Kidney epithelial cell (primary cell): Measurements from ENCODE around the gene ASGR1. TPM values are rescaled to one million over a fixed set of nuclear protein-coding genes. Genes with fewer than 3 reads are reported as not detected.
"Not testable (repeated sequence)": the region's sequence is repeated elsewhere in the genome, so short reads cannot be mapped to it uniquely, and the experiment has no call there.

Experiments used
- DNase-seq: peaks from one replicate; pipeline ENCODE4 v3.0.0-alpha.2; 2010; ENCODE audit warnings: low read depth
- H3K27me3 ChIP-seq: 2 replicates; pipeline ENCODE4 v1.6.0; 2011; ENCODE audit warnings: low read length; ENCODE audit not compliant: control insufficient read depth, insufficient read depth
- H3K36me3 ChIP-seq: 2 replicates; pipeline ENCODE4 v1.5.1; 2011; ENCODE audit warnings: low read length; ENCODE audit not compliant: control insufficient read depth, insufficient read depth
- H3K4me3 ChIP-seq: 2 replicates; pipeline ENCODE4 v1.5.1; 2011; ENCODE audit warnings: low read depth, mild to moderate bottlenecking, control low read depth, low read length
- total RNA-seq: library from RNA; depleted of rRNA; stranded (reverse); fragments of >200 nt; gene quantifications from 2 replicates; pipeline ENCODE4 v1.2.3, GENCODE V29; 2015
- TF ChIP-seq, protein P1 (sequence below): IDR thresholded peaks from 2 replicates; pipeline ENCODE4 v1.5.1; 2011; ENCODE audit warnings: mild to moderate bottlenecking, moderate library complexity, low read length, control low read depth, inconsistent platforms; ENCODE audit not compliant: insufficient read depth, poor library complexity, severe bottlenecking

ASGR1 gene
- total RNA-seq, 1 donor from 2014 or later: 6.9 TPM

DNA sequence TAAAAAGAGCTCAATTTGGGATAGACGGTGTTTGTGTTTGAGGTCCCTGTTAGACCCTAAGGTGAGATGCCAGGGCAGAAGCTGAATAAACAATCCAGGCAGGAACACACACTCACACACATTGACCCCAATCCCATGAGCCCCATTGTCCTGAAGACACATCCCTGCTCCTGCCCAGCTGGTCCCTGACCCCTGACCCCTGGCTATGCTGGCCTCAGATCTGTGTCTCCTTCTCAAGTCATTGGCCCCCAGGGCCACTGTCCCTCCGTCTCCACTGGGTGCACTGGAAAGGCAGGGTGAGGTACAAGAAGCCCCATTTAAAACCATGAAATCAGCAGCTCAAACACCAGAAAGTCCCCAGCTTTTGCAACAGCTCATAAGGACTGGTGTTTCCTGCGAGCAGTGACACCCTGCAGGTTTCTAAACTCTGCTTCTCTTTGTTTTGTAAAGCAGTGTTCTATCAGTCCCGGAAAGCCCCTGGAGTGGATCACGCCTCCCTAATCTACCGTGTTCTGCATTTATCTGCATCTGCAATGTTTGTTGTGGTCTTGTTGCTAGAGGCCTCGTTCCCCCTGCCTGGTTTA is 46.6 kb downstream of the ASGR1 start:
- TF ChIP-seq, protein P1, sequence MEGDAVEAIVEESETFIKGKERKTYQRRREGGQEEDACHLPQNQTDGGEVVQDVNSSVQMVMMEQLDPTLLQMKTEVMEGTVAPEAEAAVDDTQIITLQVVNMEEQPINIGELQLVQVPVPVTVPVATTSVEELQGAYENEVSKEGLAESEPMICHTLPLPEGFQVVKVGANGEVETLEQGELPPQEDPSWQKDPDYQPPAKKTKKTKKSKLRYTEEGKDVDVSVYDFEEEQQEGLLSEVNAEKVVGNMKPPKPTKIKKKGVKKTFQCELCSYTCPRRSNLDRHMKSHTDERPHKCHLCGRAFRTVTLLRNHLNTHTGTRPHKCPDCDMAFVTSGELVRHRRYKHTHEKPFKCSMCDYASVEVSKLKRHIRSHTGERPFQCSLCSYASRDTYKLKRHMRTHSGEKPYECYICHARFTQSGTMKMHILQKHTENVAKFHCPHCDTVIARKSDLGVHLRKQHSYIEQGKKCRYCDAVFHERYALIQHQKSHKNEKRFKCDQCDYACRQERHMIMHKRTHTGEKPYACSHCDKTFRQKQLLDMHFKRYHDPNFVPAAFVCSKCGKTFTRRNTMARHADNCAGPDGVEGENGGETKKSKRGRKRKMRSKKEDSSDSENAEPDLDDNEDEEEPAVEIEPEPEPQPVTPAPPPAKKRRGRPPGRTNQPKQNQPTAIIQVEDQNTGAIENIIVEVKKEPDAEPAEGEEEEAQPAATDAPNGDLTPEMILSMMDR: no peak
- H3K4me3 ChIP-seq: no peak overlapping the region
- DNase-seq: no peak
- no peaks in the 10 kb centered on the region for H3K36me3 ChIP-seq
- H3K27me3 ChIP-seq: peaks cover 30% of the 10 kb centered on the region

DNA sequence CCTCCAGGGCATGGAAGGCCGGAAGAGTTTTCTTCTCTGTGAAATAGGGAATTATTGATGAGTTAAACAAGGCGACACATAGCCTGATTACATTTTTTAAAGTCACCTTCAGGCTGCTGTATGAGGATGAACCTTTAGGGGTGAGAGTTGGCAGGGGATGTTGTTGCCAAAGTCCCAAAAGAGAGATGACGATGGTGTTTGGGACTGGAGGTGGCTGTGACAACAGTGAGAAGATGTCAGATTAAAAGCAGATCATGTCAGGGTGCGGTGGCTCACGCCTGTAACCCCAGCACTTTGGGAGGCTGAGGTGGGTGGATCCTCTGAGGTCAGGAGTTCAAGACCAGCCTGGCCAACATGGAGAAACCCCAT is 47.8 kb downstream of the ASGR1 start:
- DNase-seq: no peak
- H3K27me3 ChIP-seq: peaks cover 23% of the 10 kb centered on the region
- H3K36me3 ChIP-seq: no peaks in the 10 kb centered on the region
- no peak overlapping the region for H3K4me3 ChIP-seq
- TF ChIP-seq, protein P1: no peak

DNA sequence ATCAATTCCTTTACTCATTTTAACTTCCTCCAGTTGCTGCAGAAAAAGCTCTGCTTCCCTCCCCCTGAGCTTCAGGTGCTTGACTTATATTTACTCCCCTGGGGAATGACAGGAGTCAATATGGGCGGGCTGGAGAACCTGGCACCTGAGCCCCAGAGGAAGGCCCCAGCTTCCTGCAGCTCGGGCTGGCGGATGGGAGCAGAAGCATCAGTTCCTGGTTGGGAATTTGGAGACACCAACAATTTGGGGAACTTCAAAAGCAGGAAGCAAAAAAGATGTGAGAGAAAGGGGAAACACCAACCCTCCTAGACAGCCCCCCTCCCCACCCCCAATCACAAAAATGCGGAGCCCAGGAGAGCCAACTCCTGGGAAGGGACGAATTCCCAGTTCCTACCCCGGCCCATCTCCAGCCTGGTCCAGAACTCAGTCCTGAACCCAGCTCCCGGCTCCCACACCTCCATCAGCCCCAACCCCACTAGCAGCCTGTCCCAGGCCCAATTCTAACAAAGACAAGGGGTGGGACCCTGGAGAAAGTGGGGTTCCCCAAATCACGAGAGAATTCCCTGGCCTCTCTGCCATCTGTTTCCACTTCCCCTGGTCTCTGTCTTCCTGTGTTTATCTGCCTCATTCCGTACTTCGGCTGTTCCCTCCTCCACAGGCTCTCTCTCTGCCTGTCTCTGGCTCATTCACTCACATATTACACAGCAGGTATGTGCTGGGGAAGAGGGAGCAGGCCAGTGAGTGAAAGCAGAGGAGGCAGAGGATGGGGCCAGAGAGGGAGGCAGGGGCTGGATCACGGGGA is 48.3 kb downstream of the ASGR1 start:
- TF ChIP-seq, protein P1: no peak
- Histone ChIP-seq H3K4me3 (no peak overlapping the region), H3K27me3 (peaks cover 23% of the 10 kb centered on the region), H3K36me3 (no peaks in the 10 kb centered on the region)
- DNase-seq: no peak

DNA sequence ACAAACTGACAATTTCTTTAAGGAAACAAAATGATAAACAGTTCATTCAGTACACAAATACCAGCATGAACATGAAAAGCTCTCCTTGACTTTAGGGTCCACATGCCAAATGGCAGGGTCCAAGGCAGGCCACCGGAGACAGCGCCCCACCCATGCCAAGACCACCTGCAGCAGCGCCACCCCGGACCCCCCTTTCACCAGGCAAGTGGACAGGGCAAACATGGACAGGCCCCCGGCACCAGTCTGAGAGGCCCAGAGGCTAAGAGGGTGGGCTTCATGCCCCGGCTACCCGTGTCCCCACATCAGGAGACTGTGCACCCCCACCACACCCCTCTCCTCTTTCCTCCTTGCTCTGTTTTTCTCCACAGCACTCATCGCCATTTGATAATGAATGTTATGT is 49.9 kb downstream of the ASGR1 start:
- TF ChIP-seq, protein P1: no peak
- no peaks in the 10 kb centered on the region for H3K36me3 ChIP-seq
- DNase-seq: no peak
- no peak overlapping the region for H3K4me3 ChIP-seq
- H3K27me3 ChIP-seq: peaks cover 23% of the 10 kb centered on the region

DNA sequence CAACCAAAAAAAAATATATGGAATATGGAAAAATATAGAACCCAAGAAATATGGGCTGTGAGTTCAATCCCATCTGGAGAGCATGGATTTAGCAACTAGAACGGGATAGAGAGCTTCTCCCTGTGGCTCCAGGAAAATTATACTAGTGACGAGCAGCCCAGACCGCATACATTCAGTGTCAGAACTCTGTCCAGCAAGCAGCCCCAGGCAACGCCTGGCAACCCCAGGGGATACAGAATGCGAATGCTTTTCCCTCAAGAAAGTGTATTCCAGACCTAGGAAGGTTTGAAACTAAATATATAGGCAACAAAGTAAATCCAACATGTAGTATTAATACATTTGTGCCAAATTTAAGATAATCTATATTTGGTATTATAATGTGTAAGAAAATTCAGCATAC is 51.0 kb downstream of the ASGR1 start:
- H3K27me3 ChIP-seq: peaks cover 13% of the 10 kb centered on the region
- TF ChIP-seq, protein P1: no peak
- H3K36me3 ChIP-seq: no peaks in the 10 kb centered on the region
- DNase-seq: no peak
- H3K4me3 ChIP-seq: no peak overlapping the region

DNA sequence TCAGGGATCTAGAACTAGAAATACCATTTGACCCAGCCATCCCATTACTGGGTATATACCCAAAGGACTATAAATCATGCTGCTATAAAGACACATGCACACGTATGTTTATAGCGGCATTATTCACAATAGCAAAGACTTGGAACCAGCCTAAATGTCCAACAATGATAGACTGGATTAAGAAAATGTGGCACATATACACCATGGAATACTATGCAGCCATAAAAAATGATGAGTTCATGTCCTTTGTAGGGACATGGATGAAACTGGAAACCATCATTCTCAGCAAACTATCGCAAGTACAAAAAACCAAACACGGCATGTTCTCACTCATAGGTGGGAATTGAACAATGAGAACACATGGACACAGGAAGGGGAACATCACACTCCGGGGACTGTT is 51.7 kb downstream of the ASGR1 start:
- H3K4me3 ChIP-seq, DNase-seq, H3K36me3 ChIP-seq: not testable (repeated sequence)
- H3K27me3 ChIP-seq: peaks cover 11% of the 10 kb centered on the region

DNA sequence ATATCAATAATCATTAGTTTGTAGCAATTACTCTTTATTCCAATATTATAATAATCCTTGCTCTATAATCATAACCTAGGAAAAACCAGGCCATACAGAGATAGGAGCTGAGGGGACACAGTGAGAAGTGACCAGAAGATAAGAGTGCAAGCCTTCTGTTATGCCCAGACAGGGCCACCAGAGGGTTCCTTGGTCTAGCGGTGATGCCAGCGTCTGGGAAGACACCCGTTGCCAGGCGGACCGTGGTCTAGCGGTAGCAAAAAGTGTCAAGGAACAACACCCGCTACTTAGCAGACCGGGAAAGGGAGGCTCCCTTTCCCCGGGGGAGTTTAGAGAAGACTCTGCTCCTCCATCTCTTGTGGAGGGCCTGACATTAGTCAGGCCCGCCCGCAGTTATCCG is 52.8 kb downstream of the ASGR1 start:
- DNase-seq, H3K27me3 ChIP-seq, H3K4me3 ChIP-seq, H3K36me3 ChIP-seq: not testable (repeated sequence)
